HG03095 (cell line): ENCODE measurements around the gene POLDIP3.
A peak's percentile ranks its signal among the peaks of the same experiment; 100 is the strongest.
"Not testable (repeated sequence)": the region's sequence is repeated elsewhere in the genome, so short reads cannot be mapped to it uniquely, and the experiment has no call there.

ENCODE experiments used
- ATAC-seq: cut with Tn5 transposase; IDR thresholded peaks from one replicate; pipeline ENCODE4 v1.9.1; 2021; ENCODE audit warnings: moderate library complexity; ENCODE audit not compliant: unreplicated experiment

The POLDIP3 gene

DNA sequence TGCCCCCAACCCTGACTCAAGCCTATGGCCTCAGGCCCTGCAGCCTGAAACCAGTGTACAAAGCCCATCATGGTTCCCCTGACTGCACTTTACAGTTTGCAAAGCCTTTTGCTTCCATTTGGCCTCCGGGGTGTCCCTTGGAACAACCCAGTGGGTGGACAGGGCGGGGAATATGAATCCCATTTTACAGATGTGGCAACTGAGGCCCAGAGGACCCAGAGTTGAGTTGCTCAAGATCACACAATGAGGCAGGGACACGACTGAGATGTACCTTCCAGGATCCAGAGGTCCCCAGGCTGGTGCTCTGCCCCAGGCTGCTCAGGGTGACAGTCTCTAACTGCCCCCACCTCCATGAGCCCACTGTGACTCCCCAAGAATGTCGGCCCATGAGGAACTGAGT lies 5.4 kb upstream of the POLDIP3 start:
- ATAC-seq = no peak

DNA sequence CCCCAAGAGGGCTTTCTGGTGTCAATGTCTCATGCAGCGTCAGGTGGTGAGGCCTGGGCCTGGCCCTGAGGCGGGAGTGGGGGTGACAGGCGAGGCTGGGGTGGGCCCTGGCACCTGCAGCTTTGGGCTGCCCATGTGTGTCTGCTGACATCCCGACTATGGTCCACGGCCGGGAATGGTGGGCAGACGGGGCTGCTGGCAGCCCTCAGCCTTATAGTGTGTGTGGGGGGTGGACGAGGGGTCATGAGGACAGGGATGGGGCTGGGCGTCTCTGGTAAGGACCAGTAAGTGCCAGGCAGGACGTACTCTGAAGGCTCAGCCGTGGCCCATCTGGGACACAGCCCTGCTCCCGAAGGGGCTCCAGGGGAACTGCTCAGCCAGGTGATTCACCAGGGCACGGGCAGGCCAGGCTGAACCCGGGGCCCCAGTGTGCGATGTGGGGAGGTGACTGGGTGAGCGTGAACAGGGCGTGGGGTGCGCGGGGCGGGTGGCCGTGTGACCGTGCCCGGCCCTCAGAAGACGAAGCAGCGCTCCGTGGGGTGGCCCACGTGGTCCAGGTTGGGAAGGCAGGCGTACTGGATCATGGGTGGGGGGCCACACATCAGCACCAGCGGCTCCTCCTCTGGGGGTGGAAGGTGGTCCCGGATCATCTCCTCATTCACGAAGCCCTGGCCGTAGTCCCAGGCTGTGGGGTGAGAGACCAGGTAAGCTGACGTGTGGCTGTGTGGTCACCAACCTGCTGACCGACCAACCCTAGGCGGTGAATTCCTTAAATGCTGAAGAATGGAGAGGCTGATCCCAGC lies 4.8 kb upstream of the POLDIP3 start:
- no peak for ATAC-seq

DNA sequence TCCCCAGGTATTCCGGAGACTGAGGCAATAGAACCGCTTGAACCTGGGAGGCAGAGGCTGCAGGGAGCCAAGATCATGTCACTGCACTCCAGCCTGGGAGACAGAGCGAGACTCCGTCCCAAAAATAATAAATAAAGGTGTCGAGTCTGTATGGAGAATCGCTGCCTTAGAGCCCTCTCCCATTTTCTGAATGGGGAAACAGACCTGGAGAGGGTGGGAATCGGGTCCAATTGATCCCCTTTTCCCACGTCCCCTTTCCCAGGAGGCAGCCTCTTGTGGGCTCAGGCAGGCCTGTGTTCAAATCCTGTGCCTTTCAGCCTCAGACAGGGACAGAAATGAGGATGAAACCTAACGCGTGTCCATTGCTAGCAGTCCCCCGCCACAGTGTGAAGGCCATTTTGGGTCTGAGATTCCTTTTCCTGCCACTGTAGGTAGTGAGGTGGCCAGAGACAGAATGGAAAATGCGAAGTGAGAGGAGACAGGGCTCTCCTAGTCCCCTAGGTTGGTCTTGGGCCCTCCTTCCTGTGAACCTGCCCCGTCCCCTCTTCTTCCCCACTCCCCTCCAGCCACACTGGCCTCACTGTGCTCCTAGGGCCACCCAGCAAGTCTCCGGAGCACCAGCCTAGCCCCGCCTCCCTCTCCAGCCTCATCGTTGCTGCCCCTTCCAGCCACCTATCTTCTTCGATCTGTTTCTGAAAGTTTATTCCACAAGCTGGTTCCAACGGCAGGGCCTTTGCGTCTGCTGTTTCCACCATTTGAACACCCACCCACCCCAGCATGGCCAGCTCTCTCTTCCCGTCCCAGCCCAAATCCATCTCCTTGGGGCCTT lies 2.7 kb upstream of the POLDIP3 start:
- ATAC-seq = no peak

DNA sequence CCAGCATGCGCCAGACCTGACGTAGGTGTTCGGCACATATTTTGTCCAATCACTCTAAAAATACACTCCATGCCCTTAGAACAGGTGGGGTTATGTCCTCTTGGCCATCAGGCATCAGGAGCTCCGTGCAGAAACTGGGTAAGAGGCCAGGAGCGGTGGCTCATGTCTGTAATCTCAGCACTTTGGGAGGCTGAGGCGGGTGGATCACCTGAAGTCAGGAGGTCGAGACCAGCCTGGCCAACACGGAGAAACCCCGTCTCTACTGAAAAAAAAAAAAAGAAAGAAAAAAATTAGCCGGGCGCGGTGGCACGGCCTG lies 1.1 kb upstream of the POLDIP3 start:
- ATAC-seq = not testable (repeated sequence)

DNA sequence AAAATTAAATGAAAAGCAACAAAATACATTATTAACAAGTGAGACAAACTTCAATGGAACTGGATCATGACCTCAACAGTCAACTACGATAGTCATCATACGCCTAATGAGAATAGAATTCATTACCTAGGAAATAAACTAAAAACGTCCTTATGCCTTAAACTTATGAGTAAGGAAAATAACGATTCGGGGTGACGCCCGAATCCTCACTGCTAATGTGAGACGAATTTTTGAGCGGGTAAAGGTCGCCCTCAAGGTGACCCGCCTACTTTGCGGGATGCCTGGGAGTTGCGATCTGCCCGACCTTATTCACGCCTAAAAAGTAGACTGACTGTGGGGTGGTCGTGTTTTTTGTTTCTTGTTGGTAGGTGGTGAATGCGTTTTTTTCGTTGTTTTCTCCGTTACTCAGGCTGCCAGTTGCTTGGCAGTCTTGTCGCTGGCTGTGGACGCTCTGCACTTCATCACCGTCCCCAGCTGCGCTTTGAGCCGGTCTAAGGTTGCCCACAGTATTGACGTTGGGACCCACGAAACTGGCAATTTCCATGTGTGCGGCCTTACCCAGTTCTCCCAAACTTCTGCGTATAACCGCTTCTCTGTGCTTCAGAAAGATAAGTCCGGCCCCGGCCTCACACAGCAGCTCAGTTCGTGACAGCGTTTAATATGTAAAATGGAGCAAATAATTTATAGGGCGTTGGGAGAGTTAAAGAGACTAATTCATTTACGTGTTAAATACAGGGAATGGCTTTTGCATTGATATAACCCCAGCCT lies 593 bp upstream of the POLDIP3 start:
- ATAC-seq = peak; percentile 50

DNA sequence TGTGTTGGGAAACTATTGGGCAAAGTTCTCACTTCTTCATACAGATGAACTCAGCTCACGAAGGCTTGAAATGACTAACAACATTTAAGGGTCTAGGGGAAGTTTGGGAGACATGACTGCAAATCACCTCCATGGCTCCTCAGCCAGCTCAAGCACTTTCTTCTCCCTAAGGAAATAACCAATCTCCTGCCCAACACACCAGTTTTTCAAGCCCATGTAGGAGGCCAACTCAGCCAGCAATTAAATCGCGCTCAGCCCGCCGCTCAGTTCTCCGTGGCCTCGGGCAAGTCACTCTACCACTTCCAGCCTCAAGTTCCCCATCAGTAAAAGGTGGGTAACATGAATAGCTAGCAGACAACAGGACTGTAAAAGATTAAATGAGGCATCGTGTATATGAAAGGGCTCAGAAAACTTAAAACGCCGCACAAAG lies 796 bp downstream of the POLDIP3 start:
- ATAC-seq = no peak

DNA sequence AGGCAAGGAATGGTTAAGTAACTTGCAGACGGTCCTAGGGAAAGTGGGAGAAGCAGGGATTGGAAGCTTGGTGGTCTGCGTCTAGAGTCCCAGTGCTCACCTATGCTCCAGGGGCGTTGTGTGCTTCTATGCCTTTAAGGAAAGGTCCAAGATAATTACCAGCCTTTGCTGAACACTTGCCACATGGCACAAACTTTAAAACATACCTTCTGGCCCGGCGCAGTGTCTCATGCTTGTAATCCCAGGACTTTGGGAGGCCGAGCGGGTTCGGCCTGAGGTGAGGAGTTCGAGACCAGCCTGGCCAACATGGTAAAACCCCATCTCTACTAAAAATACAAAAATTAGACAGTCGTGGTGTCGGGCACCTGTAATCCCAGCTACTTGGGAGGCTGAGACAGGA lies 2.3 kb downstream of the POLDIP3 start:
- ATAC-seq = no peak

DNA sequence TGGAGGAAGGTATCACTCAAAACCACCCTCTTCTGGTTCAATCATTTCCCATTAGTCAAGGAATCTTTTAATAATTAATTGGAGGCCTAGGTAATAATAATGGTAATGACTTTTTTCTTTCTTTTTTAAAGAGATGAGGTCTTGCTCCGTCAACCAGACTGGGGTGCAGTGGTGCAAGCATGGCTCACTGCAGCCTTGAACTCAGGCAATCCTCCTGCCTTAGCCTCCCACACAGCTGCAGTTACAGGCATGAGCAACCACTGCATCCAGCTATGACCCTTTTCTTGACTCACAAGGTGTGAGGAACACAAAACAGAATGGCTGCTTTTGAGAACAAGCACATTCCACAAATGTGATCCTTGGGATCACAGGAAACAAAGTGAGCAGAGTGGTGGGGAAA lies 3.6 kb downstream of the POLDIP3 start:
- no peak for ATAC-seq

DNA sequence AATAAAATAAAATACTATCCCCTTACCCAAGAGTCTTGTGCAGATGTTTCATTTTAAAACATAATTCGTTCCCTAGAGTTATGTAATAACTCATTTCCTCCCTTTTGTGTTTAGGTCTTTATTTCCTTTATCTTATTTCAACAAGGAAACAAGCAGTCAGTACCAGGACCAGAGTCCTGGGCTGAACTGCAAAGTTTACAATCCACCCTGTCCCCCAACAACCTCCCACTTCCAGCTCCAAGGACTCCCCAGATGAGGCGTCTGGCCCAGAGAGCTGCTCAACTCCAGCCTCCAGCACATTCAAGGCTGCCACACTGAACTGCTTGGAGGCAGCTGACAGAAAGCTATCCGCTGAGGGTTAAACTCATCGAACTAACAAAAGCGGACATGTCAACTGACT lies 4.5 kb downstream of the POLDIP3 start:
- no peak for ATAC-seq

DNA sequence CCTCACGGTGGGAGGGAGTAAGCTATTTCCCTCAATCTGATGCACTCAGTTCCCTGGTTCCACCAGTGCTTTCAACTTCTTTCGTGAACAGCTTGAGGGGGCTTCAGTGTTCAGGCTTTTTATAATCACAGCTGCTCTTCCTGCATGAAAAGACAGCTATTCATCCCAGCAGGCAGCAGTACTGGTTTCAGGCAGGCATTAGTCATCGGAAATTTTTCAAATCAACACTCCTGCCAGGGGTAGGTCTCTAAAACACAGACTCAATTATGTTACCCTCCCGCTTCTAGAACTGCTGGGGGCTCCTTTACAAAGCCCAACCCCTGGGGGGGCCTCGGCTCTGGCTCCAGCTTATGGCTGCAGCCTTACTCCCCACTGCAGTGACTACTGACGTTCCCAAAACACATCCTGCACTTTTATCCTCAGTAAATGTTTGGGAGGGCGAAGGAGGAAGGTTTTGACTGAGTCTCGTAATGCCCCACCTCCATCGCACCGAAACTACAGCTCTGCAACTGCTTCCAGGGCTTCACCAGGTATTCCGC lies 5.8 kb downstream of the POLDIP3 start:
- no peak for ATAC-seq

DNA sequence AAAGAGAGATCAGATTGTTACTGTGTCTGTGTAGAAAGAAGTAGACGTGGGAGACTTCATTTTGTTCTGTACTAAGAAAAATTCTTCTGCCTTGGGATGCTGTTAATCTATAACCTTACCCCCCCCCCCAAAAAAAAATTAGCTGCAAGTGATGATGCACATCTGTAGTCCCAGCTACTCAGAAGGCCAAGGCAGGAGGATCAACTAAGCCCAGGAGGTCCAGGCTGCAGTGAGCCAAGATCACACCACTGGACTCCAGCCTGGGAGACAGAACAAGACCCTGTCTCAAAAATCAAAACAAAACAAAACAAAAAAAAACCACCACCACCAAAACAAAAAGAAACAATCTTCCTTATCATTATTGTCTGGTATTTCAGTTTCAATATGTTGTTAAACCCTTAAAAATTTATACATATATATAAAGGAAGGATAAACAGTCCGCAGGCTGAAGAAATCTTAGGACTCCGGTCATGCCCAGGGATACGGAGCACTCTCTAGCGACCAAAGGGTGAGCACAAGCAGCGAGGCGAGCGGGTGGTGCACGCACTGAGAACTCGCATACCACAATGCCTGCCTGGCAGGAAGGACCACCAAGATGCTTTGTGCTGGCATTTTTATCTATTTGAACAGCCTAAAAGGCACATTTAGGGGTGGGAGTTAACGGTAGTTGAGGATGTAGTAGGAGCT lies 6.4 kb downstream of the POLDIP3 start:
- no peak for ATAC-seq

DNA sequence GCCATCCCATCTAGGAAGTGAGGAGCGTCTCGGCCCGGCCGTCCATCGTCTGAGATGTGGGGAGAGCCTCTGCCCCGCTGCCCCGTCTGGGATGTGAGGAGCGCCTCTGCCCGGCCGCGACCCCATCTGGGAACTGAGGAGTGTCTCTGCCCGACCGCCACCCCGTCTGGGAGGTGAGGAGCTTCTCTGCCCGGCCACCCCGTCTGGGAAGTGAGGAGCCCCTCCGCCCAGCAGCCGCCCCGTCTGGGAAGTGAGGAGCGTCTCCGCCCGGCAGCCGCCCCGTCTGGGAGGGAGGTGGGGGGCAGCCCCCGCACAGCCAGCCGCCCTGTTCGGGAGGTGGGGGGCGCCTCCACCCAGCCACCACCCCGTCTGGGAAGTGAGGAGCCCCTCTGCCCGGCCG lies 7.0 kb downstream of the POLDIP3 start:
- ATAC-seq = not testable (repeated sequence)

DNA sequence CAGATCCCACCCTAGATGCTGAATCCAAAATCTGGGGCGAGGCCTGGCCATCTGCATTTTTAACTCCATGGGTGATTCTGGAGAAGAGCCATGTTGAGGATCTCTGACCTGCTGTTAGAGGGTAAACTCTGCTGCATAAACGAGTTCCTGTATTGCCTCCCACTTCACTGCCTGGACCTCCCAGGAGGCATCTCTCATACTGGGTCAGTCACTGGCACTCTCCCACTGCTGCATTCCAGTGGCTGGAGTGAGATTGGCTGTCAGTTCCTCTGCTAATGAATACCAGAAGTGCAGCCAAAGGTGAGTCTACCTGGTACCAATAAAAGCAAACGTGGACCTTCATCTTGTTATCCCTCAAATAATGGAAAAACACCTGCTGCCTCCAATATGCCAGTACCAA lies 10.3 kb downstream of the POLDIP3 start:
- ATAC-seq = no peak

DNA sequence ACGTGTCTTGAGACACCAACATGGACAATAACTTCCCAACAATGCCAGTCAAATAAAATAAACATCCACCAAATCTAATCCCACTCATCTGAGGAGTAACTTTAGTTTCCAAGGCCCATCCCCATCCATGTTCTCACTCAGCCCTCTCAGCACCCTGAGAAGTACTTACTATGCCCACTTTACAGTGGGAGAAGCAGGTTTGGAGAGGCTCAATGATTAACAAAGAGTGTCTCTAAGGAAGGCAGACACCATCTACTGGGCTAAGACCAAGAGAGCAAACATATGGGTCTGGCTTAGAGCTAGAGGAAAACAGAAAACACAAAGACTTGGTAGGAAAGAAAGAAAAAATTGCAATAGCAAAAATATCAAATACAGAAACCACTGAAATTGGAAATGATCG lies 11.3 kb downstream of the POLDIP3 start:
- no peak for ATAC-seq

DNA sequence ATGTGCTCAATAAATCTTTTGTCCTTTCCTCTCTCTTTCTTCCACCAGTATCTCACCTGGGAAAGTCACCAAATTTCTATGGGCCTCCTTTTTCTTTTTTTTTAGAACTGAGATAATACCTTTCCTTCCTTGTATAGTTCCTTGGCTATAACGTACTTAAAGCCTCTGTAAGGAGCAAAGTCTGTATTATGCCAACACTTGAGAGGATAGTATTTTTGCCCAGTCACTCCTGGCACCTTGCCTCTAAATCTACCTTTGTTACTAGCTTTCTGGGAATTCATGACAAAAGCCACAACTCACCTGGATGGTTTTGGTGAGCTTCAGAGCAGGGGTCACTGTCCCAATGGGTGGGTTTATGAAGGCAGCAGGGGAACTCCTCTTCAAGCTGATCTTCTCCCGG lies 12.2 kb downstream of the POLDIP3 start:
- ATAC-seq = no peak

DNA sequence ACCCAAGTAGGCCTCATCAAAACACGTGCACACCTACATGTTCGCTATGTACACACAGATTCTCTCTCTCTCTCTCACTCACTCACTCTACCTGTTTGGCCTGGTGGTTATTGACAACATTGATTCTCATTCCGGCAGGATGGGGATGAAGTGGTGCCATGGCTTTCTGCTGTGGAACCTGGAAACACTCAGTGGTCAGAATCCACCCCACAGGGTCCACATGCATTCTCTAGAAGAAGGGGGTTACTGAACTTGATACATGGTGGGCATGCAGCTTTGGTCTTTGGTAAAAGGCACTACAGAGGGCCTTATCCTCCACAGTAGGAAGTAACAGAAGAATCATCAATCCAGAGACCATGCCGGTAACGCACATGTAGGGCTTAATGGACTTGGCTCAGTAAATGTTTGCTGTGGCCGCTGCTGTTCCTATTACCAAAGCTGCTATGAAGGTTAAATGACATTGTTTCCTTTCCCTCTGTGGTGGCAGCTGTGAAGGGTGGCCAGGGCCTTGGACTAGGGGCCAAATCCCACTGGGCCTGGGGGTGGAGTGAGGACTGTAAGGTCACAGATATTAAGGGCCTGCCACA lies 12.7 kb downstream of the POLDIP3 start:
- no peak for ATAC-seq

DNA sequence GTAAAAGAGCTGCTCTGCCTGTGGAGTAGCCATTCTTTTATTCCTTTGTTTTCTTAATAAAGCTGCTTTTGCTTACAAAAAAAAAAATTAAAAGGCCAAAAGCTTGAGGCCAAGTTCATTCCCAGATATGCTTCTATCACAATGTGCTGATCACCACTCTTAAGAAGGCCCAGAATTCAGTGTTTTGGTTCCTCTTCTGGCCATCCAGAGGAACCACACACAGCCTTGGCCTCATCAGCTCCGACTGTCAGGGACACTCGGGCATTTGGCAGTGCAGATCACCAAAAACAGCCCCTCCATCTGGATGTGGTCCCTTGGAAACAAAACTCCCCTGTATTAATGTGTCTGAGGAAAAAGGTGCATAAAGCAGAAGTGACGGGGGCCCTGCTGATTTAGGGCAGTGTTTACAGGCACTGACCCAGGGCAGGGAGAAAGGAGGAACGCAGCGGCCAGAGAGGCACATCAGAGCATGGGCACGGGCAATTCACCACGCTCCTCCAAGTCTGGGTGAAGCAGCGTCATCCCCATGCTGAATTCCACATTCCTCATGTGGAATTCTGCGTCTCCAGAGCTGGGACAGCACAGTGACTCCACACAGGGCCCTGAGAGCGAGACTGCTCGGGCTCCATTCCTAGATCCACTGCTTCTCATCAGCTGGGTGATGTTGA lies 17.7 kb downstream of the POLDIP3 start:
- ATAC-seq = no peak

DNA sequence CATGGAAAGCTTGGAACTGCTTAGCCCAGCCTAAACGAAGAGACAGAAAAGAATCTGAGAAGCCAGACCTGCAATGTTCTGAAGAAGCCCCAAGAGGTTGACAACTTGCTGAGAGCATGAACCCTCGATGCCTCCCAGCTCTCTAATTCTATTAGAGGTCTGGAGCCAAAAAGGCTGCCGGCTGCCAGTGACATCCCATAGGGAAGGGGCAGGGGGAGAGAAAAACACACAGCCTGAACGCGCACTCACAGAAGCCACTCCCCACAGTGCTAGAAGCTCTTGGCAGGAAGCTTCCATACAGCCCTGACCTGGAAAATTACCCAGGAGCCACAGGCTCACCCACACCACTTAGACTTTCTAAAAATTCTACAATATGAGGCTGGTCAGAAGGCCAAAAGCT lies 18.3 kb downstream of the POLDIP3 start:
- no peak for ATAC-seq

DNA sequence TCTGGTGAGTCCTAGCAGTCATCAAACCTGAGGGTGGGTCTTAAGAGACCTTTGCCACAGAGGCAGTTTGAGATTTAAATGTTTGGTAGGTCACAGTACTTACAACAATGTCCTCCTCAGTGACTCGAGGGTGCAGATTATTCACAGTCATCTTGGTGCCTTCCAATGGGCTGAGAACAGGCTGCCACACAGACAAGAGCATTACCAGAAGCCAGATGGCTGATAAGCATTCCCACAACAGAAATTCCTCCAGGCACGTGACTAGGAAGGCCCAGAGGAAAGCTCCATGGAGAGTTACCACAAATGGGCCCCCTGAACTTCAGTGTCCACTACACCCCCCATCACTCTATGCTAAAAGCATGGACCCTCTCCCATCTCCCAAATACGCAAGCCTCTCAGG lies 19.2 kb downstream of the POLDIP3 start:
- no peak for ATAC-seq

DNA sequence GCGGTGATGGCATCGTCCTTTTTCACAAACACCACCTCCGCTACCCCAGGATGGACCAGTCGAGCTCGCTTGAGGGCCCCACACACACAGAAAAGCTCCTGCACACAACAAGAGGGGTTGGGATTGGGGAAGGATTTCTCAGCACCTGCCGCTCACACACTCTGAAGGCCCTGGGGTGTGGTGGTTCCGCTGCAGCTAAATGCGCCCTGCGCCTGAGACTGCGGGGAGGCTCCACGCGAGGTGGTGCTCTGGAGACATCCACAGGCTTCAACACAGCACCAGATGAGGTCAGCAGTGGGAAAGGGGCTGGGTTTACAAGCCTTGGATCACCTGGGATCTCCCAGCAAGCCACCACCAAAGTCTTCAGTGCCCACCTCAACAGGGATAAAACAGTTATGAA lies 22.7 kb downstream of the POLDIP3 start:
- ATAC-seq = no peak
